Cardiac septum (tissue), 1 donor: Measurements from ENCODE around the gene C22orf42. TPM values are rescaled to one million over a fixed set of nuclear protein-coding genes. Genes with fewer than 3 reads are reported as not detected.
"Not testable (repeated sequence)": the region's sequence is repeated elsewhere in the genome, so short reads cannot be mapped to it uniquely, and the experiment has no call there.

ENCODE experiments used
- DNase-seq: peaks from one replicate; pipeline ENCODE4 v3.0.0-alpha.2; 2020; ENCODE audit warnings: low spot score
- intact Hi-C: fragments of 100-400 bp; cut with DNase I; formaldehyde crosslinking; loops from one replicate; pipeline ENCODE4 v1.14.0; 2022
- long read RNA-seq: library from polyadenylated mRNA; unstranded; transcript quantifications from one replicate; pipeline ENCODE4 v2.0.0, GENCODE V29; 2021
- total RNA-seq: library from RNA; stranded (reverse); fragmentation: NEBNext Ultra II Directional; extraction: Animal tissue kit (Norgen Biotek cat#: 25700); gene quantifications from one replicate; pipeline ENCODE4 v1.2.1, GENCODE V29; 2021
- donor health status: DM: no; HTN: no; CAD: no.

C22orf42 gene, protein sequence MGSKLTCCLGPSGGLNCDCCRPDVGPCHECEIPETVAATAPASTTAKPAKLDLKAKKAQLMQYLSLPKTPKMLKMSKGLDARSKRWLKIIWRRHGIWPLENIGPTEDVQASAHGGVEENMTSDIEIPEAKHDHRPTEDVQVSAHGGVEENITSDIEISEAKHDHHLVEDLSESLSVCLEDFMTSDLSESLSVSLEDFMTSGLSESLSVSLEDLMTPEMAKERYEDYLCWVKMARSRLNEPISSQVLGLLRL
- not detected for total RNA-seq
- long read RNA-seq: 0 reads

DNA sequence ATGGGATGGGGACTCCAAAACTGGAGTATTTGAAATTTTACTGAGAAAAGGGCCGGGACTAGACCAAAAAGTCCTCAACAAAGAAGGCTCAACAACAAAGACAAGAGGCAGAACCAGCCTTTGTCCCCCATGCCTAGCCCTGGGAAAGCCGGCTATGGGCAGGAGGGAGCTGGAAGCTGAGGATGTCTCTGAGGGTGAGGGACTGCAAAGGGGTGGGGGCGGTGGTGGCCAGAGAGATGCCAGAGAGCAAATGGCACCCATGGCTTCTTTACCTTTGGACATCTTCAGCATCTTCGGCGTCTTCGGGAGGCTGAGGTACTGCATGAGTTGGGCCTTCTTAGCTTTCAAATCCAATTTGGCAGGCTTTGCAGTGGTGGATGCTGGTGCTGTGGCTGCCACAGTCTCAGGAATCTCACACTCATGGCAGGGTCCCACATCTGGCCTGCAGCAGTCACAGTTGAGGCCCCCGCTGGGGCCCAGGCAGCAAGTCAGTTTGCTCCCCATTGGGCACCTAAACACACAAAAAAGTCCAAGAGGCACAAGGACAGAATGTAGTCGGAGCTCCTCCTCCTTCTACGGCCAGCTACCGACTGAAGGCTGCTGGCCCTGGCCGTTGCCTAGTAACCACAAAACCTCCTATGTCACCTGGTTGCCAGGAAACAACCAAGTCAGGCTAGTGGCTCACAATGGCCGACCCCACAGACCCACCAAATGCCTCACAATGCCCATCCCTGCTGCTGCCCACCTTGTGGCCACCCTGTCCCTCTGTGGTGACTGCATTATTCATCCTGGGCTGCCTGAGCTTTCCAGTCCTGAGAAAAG is at the start of gene C22orf42:
Gene C22orf42 (minus strand): TSS at position 592 of the 822 bp plus-strand sequence. CDS start 88 bp downstream, at position 504.
- intact Hi-C loops: no loop called here
- no peak for DNase-seq

DNA sequence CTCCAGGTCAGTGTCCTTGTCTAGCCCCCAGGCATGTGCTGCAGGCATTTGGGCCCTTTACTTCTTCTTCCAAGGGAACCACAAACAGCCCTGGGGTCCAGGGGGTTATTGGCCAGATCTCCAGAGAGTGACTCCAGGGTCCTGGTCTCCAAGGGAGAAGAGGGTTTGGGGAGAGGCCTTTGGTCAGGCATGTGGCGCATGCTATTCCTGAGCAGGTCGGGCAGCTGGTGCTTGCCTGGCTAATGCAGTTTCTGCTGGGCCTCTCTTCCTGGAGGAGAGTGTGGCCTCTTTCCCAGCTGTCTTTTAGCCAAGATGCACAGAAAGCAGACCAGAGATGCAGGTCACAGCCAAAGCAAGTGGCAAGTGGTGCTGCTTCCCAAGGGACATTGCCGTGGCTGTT is 49.6 kb upstream of the C22orf42 start:
- intact Hi-C loops: no loop called here
- DNase-seq: peak; percentile 27

DNA sequence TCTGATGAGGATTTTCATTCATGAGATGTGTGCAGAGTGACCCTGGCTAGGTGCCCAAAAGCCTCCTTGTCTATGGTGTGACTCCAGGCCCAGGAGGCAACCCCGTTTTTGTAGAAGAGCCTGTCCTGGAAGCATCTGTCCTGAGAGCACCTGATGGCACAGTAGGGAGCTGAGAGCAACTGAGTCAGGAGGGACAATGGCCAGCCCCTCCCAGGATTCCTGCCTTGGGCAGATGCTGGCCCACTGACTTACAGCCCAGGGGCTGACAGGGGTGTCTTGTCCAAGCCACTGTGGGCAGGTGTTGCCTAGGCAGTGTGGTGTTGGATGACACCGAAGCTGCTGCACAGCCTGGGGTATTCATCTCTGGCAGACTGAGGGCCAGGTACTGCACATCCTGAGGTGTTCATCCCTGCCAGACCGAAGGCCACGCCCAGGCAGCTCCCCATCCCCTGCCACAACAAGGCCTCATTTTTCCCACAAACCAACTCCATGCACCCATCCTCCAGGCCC is 48.9 kb upstream of the C22orf42 start:
- DNase-seq: peak; percentile 56
- intact Hi-C loops: no loop called here

DNA sequence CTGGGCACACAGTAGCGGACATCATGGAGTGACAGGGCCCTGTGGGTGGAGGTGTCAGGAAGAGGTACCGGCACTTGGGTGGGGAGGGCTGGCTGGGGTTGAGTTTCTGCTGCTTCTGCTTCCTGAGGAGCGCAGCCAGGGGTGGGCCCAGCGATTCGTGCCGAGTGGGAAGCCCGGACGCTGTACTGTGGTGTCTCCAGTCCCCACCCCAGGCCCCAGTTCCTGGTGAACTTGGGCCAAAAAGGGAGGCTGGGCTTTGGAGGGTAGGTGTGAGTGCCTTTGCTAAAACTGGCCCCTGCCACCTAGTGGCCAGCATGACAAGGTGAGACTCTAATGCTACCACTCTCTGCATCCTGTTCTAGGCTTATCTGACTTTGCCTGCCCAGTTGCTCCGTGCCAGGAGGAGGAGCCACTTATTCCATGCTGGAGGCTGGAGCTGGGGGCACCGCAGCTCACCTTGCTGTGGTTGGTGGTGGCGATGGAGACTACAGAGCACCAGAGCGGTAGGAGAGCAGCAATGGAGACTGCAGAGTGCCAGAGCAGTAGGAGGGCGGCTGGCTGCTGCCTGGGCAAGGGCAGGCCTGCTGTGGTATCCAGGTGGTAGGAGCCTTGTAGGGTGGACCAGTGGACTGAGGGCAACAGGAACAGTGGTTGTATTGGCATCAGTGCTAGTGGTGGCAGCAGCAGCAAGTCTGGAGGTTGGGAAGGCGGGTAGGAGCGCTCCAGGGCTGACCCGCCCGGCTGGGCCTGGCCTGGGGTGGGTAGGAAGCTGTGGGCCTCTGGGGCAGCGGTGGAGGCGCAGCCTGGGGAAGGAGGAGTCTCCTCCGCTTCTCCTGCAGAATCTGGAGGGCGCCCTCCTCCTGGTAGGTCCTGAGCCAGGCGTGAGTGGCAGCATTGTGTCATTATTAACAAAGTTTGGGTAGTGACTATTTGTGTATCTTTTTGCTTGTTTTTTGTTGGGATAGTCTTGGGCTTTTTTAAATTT is 48.0 kb upstream of the C22orf42 start:
- intact Hi-C loops: no loop called here
- peak; percentile 64 for DNase-seq

DNA sequence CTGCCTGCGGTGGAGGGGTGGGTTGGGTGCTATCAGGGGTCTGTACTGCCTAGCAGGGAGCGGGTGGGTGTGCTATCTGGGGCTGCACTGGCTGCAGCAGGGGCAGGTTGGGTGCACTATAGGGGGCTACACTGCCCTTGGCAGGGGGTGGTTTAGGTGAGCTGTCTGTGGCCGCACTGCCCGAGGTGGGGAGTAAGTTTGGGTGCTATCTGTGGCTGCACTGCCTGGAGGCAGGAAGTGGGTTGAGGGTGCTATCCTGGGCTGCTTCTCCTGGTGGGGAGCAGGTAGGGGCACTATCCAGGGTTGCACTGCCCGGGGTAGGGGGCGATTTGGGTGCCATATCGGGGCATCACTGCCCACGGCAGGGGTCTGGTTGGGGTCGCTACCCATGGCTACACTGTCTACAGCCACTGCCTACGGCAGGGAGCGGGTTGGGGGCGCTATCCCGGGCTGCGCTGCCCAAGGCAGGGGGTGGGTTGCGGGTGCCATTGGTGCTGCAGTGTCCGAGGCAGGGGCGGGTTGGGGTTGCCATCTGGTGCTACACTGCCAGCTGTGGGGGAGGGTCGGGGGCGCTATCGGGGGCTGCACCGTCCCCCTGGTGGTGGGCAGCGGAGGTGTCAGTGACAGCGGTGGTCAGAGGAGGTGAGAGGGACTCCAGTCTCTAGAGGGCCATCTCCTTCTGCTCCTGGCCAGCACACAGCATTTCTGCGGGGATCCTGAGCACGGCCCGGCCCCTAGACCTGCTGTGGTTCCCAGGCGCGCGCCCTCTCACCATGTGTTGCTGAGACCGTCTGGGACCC is 47.1 kb upstream of the C22orf42 start:
- intact Hi-C loops: no loop called here
- DNase-seq: peak; percentile 44

DNA sequence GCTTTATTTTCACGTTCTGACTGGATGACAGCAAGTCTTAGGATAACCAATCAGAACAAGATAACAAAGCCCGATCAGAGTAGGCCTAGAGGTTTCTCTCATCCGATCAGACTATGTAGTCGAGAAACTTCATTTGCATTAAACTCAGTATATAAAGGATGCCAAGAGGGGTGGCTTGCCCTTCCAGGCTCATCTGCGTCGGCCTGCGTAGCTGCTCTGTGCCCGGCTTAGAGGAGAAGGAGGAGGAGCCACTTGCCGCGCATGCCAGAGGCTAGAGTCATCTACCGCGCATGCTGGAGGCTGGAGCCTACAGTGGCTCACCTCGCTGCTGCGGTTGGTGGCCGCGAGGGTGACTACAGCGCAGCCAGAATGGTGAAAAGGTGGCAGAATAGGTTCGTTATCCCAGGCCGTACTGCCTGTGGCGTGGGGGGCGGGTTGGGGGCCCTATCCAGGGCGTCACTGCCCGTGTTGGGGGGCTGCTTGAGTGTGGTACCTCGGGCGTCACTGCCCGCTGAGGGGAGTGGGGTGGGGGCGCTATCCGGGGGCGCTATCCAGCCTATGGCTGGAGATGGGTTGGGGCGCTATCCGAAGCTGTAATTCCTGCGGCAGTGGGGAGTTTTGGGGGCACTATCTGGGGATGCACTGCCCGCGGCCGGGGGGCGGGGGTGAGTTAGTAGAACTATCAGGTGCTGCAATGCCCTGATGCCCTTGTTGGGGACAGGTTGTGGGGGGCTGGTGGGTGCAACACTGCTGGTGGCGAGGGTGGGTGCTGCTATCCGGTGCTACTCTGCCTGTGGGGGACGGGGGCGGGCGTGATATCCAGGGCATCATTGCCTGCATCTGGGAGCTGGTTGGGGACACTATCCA is 46.0 kb upstream of the C22orf42 start, which contains the start of gene RFPL2:
Gene RFPL2 (minus strand): TSS at position 218 of the 867 bp plus-strand sequence. CDS start 2,622 bp downstream, outside the sequence.
- no peak for DNase-seq
- intact Hi-C loops: loop anchor here (5.0 kb wide), 1 partner anchor 228 kb away; no protein-coding TSS in a partner anchor

DNA sequence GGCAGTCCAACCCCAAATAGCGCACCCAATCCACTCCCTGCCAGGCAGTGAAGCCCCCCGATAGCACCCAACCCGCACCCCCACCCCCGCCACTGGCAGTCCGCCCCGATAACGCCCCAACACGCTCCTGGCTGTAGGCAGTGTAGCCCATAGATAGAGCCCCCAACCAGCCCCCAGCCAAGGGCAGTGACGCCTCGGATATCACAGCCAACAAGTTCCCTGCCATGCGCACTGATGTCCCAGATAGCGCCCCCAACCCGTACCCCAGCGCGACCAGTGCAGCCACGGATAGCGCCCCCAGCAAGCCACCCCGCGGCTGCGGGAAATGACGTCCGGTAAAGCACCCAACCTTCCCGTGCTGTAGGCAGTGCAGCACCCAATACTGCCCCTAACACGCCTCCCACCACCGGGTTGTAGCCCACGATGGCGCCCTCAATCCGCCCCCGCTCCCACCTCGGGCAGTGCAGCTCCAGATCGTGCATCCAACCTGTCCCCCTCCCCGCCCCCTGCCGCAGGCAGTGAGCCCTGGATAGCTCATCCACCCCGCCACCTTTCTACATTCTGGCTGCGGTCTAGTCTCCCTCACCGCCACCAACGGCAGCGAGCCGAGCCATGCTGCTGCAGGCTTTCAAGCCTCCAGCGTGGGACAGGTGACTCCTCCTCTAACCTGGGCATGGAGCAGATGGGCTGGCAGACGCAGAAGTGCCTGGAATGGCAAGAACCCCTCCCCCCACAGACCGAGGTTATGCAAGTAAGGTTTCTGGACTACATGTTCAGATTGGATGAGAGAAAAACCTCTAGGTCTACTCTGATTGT is 45.1 kb upstream of the C22orf42 start:
- intact Hi-C loops: loop anchor here (5.0 kb wide), 1 partner anchor 227 kb away; no protein-coding TSS in a partner anchor
- no peak for DNase-seq

DNA sequence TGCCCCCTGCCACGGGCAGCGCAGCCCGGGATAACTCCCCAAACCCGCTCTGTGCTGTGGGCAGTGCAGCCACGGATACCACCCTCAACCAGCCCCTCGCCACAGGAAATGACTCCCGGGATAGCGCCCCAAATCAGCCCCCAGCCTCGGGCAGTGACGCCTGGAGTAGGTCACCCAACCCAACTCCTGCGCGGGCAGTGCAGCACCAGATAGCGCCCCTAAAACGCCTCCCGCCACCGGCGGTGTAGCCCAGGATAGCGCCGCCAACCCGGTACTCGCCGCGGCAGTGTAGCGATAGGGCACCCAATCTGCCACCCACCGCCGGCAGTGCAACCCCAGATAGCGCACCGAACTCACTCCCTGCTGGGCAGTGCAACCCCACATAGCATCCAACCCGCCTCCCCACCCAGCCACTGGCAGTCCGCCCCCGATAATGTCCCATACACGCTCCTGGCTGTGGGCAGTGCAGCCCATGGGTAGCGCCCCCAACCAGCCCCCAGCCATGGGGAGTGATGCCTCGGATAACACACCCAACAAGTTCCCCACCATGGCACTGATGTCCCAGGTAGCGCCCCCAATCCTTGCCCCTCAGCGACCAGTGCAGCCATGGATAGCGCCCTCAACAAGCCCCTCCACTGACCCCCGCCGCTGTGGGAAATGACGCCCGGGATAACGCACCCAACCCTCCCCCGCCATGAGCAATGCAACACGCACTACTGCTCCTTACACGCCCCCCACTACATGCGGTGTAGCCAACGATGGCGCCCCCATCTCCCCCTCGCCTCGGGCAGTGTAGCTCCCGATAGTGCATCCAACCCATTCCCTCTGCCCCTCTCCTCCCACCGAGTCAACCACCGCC is 44.3 kb upstream of the C22orf42 start:
- intact Hi-C loops: loop anchor here (5.0 kb wide), 1 partner anchor 226 kb away; no protein-coding TSS in a partner anchor
- no peak for DNase-seq

DNA sequence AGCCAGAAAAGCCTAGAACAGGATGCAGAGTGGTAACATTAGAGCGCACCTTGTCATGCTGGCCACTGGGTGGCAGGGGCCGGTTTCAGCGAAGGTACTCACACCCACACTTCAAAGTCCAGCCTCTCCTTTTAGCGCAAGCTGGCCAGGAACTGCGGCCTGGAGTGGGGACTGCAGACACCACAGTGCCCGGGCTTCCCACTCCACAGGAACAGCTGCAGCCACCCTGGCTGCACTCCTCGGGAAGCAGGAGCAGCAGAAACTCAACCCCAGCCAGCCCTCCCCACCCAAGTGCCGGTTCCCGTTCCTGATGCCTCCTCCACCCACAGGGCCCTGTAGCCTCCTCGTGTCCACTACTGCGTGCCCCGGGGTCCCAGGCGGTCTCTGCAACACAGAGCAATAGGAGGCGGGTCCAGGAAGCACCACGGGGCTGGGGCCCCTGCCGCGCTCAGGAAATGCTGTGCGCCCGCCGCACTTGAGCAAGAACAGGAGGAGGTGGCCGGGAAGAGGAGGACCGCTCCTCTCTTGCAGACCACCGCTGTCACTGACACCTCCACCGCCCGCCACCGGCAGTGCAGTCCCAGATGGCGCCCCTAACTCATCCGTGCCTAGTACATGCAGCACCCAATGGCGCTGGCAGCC is 43.6 kb upstream of the C22orf42 start:
- DNase-seq: no peak
- intact Hi-C loops: loop anchor here (5.0 kb wide), 1 partner anchor 225 kb away; no protein-coding TSS in a partner anchor

DNA sequence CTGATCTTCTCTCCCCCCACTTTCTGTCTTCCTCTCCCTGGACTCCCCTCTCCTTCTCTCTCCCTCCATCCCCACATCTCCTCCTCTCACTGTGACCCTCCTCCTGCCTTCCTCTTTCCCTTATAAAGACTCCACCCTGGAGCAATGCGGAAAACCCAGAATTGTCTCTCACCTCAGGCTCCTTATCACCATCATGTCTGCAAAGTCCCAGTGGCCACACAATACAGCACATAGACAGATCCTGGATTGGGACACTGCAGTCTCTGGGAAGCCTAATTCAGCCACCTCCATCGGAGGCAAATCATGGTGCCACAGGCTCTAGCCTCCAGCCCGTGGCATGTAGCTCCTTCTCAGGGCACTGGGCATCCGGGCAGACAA is 43.0 kb upstream of the C22orf42 start:
- intact Hi-C loops: loop anchor here (5.0 kb wide), 1 partner anchor 225 kb away; no protein-coding TSS in a partner anchor

DNA sequence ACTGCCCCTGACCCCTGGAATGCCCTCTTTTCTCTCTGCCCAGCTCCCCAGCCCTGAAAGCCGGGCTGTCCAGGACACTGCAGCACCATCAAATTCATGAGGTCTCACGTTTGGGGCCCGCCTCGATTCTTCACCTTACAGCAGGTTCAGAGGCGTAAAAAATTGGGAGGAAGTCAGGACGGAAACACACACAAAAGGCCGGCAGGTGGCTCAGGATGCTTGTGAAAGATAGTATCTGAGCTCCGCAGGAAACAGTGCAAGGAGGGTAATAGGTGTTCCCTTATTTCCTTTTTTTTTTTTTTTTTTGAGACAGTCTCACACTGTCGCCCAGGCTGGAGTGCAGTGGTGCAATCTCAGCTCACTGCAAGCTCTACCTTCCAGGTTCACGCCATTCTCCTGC is 41.6 kb upstream of the C22orf42 start:
- intact Hi-C loops: loop anchor here (5.0 kb wide), 1 partner anchor 223 kb away; no protein-coding TSS in a partner anchor
- DNase-seq: no peak

More for the DNA sequence above, 43.0 kb upstream of the C22orf42 start:
- DNase-seq: no peak

DNA sequence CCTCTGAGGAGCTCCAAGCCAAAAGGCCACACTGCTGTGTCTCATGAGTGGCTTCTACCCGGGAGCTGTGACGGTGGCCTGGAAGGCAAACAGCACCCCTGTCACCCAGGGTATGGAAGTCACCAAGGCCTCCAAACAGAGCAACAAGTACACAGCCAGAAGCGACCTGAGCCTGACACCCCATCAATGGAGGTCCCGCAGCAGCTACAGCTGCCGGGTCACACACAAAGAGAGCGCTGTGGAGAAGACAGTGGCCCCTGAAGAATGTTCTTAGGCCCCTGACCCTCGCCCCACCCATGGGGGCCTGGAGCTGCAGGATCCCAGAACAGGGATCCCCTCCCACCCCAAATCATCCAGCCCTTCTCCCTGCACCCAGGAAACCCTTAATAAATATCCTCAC is 40.9 kb upstream of the C22orf42 start:
- intact Hi-C loops: loop anchor here (5.0 kb wide), 1 partner anchor 223 kb away; no protein-coding TSS in a partner anchor
- no peak for DNase-seq

DNA sequence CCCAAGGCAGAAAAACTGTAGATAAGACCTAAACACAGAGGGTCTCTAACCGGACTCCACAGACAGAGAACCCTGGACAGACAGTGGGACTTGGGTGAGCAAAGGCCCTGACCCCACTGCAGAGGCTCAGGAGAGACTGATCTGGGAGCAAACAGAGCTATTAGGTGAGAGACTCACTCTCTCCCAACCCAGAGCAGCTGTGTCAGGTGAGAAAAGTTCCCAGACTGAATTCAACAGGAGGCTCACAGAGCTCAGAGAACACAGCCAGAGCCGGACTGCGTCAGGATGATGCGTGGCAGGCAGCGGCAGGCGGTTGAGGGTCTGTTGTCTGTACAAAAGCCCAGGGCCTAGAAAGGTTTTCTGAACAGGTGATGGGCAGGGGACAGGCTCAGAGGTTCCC is 40.2 kb upstream of the C22orf42 start:
- DNase-seq: no peak
- intact Hi-C loops: no loop called here

DNA sequence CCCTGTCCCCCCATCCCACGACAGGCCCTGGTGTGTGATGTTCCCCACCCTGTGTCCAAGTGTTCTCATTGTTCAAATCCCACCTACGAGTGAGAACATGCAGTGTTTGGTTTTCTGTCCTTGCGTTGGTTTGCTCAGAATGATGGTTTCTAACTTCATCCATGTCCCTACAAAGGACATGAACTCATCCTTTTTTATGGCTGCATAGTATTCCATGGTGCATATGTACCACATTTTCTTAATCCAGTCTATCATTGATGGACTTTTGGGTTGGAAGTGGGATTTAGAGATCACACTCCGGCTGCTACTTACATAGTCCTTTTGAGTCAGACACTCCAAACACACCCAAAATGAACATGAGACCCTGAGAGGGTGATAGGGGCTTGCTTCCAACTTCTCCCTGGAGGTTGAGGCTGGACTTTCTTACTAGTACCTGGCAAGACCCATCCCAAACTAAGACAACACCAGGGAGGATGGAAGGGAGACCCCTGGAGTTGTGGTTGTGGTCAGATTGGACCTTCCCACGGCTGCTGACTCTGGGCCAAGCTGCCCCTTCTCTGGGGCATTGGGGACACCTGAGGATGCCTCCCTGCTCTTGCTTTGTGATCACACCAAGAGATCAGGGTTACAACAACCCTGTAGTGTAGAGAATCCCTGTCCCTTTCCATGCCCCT is 38.6 kb upstream of the C22orf42 start:
- DNase-seq, intact Hi-C loops: not testable (repeated sequence)
